Measurements from ENCODE around the gene ABO.

- TF ChIP-seq POLR2A (IDR thresholded peaks at IDR 0.05; ENCODE audit: low read depth, low read length) = no peak
- no peak for TF ChIP-seq MAX (IDR thresholded peaks at IDR 0.05; ENCODE audit: insufficient read depth, insufficient read length)
- no peak for TF ChIP-seq FOS (IDR thresholded peaks at IDR 0.05; ENCODE audit: borderline replicate concordance, insufficient read depth, low read length)
These were observed 29.1 kb upstream of the ABO start for GRCh38 chr9:133304158-133304470.

Data from endothelial cell of umbilical vein (primary cell).